Cardiac fibroblast (primary cell): ENCODE results near the gene ASCC1.
A peak's percentile ranks its signal among the peaks of the same experiment; 100 is the strongest.

Experiments used
- DNase-seq, 2 donors: peaks; one replicate each; pipeline versions ENCODE4 v3.0.0 to v3.0.0-alpha.2; 2010; ENCODE audit warnings: low read depth in 2 of 2
- H3K4me3 ChIP-seq, 2 donors: replicated peaks in 1 of 2; 1 replicate in 1 of 2; 2 replicates in 1 of 2; pipeline ENCODE4 v1.5.1; 2011; ENCODE audit warnings: low read depth in 2 of 2, low read length in 2 of 2, mild to moderate bottlenecking in 2 of 2, moderate library complexity in 1 of 2
- TF ChIP-seq, protein P1 (sequence below): IDR thresholded peaks from one replicate; pipeline ENCODE4 v1.5.1; 2011; ENCODE audit warnings: low read depth, mild to moderate bottlenecking, low read length, inconsistent platforms

ASCC1 gene

GRCh38 chr10:72093450-72093849 lies 122.6 kb downstream of the ASCC1 start:
- DNase-seq: no peak
- H3K4me3 ChIP-seq: no peak overlapping the region
- TF ChIP-seq, protein P1, sequence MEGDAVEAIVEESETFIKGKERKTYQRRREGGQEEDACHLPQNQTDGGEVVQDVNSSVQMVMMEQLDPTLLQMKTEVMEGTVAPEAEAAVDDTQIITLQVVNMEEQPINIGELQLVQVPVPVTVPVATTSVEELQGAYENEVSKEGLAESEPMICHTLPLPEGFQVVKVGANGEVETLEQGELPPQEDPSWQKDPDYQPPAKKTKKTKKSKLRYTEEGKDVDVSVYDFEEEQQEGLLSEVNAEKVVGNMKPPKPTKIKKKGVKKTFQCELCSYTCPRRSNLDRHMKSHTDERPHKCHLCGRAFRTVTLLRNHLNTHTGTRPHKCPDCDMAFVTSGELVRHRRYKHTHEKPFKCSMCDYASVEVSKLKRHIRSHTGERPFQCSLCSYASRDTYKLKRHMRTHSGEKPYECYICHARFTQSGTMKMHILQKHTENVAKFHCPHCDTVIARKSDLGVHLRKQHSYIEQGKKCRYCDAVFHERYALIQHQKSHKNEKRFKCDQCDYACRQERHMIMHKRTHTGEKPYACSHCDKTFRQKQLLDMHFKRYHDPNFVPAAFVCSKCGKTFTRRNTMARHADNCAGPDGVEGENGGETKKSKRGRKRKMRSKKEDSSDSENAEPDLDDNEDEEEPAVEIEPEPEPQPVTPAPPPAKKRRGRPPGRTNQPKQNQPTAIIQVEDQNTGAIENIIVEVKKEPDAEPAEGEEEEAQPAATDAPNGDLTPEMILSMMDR: no peak

- TF ChIP-seq, protein P1: no peak
- H3K4me3 ChIP-seq: no peak overlapping the region
- DNase-seq: no peak
Observed at GRCh38 chr10:72092987-72093386, 123.1 kb downstream of the ASCC1 start.

DNA sequence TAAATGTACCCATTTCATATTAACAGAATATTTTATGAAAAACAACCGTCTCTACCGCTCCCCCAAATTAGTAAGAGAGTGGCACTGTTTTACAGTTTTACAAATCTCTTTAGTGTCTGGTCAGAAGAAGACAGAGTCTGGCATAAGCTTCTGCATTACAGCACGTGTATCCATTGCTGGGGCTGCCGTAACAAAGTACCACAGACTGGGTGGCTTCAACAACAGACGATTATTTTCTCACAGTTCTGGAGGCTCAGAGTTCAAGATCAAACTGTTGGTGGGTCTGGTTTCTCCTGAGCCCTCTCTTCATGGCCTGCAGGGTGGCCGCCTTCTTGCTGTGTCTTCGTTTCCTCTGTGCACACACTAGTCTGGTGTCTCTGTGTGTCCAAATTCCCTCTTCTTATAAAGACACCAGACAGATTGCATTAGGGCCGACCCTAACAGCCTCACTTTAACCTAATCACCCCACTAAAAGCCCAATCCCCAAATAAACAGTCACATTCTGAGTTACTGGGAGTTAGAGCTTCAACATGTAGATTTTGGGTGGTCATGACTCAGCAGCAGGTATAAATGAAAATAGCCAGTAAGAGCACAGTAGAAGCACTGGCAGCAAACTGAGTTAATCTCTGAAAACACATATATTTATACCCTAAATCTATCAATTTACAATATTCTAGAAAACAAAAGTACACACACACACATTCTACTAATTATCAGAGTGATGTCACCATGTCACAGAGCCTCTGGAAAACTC lies 123.7 kb downstream of the ASCC1 start:
- H3K4me3 ChIP-seq: no peak overlapping the region
- TF ChIP-seq, protein P1: no peak
- no peak for DNase-seq

- no peak for DNase-seq
- no peak overlapping the region for H3K4me3 ChIP-seq
- TF ChIP-seq, protein P1: no peak
Observed at GRCh38 chr10:72090326-72090725, 125.8 kb downstream of the ASCC1 start.

DNA sequence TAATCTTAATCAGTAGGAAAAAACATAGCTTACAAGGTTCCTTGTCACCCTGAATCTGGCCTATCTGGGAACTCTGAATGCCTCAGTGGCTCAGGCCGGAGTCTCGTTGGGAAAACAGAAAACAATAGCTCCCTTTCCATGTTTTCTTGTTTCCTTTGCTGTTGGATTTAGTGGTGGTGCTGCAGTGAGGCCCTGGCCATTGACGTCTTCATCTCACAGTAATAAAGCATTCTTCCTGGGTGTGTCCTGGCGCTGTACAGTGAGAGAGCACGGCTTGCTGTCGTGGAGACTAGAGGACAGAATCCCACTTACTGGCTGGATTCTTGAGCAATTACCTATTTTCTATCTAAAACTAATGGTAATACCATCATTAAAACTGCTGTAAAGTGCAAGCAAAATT lies 126.5 kb downstream of the ASCC1 start:
- TF ChIP-seq, protein P1: no peak
- no peak for DNase-seq
- H3K4me3 ChIP-seq: no peak overlapping the region

- DNase-seq: peak in 1 of 2 donors; percentile 27
- TF ChIP-seq, protein P1: no peak
- H3K4me3 ChIP-seq: no peak overlapping the region
Observed at GRCh38 chr10:72088889-72089575, 127.0 kb downstream of the ASCC1 start.
